Ovary (tissue), 3 donors: ENCODE measurements around the gene OR7D2.

Source experiments
- CTCF ChIP-seq, 3 donors: fragments of 450-650 bp in 2 of 3; fragments of 200-600 bp in 1 of 3; IDR thresholded peaks; one replicate each; pipeline versions ENCODE4 v1.5.1 to v1.8.0; 2016 to 2022; ENCODE audit warnings: antibody characterized with exemption in 3 of 3, mild to moderate bottlenecking in 1 of 3
- POLR2A ChIP-seq: fragments of 450-650 bp; IDR thresholded peaks from one replicate; pipeline ENCODE4 v1.6.1; 2017; ENCODE audit warnings: antibody characterized with exemption, mild to moderate bottlenecking, moderate library complexity
- donor health status: DM: no; HTN: no; CAD: no.

GRCh38 chr19:9155591-9155990, 23.2 kb upstream of the OR7D2 start:
- TF ChIP-seq POLR2A (no peak), CTCF (IDR thresholded peaks at IDR 0.05) (no peak)
